ENCODE measurements around the gene CSTPP1. TPM values are rescaled to one million over a fixed set of nuclear protein-coding genes. Genes with fewer than 3 reads are reported as not detected.
"Not testable (repeated sequence)": the region's sequence is repeated elsewhere in the genome, so short reads cannot be mapped to it uniquely, and the experiment has no call there.

The CSTPP1 gene
- total RNA-seq, 4 donors from 2014 or later: 9.8 to 14.3 (median 11.1) TPM

DNA sequence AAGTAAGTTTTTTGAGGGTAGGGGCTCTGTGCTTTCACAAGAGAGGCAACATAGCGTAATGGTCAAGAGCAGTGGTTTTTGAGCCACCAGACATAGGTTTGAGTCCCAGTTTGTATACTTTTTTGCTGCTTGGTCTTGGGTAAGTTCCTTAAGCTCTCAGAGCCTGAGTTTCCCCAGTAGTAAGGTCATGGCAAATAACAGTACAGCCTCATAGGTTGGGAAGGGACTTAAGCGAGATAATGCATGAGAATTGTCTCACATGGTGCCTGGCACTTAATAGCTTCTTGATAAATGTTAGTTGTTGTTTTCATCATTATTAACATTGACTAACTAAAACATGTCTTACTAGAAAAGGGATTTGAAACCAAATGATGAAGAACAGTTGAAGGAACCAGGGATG is 157.0 kb downstream of the CSTPP1 start:
- no peak for ATAC-seq (ENCODE audit: low FRiP score)
- TF ChIP-seq, protein P1, sequence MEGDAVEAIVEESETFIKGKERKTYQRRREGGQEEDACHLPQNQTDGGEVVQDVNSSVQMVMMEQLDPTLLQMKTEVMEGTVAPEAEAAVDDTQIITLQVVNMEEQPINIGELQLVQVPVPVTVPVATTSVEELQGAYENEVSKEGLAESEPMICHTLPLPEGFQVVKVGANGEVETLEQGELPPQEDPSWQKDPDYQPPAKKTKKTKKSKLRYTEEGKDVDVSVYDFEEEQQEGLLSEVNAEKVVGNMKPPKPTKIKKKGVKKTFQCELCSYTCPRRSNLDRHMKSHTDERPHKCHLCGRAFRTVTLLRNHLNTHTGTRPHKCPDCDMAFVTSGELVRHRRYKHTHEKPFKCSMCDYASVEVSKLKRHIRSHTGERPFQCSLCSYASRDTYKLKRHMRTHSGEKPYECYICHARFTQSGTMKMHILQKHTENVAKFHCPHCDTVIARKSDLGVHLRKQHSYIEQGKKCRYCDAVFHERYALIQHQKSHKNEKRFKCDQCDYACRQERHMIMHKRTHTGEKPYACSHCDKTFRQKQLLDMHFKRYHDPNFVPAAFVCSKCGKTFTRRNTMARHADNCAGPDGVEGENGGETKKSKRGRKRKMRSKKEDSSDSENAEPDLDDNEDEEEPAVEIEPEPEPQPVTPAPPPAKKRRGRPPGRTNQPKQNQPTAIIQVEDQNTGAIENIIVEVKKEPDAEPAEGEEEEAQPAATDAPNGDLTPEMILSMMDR (IDR thresholded peaks at IDR 0.05): no peak
- no peak for DNase-seq (ENCODE audit: low spot score)

DNA sequence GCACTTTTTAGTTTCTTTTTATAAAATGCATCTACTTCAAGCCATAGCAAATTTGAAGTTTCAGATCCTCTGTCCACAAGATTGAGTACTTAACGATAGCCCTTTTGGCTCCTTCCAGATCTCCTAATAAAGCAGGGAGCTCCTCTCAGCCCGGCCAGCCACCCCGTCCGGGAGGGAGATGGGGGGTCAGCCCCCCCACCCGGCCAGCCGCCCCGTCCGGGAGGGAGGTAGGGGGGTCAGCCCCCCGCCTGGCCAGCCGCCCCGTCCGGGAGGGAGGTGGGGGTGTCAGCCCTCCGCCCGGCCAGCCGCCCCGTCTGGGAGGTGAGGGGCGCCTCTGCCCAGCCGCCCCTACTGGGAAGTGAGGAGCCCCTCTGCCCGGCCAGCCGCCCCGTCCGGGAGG is 160.3 kb downstream of the CSTPP1 start:
- not testable (repeated sequence) for DNase-seq (ENCODE audit: low spot score); ATAC-seq (ENCODE audit: low FRiP score)

DNA sequence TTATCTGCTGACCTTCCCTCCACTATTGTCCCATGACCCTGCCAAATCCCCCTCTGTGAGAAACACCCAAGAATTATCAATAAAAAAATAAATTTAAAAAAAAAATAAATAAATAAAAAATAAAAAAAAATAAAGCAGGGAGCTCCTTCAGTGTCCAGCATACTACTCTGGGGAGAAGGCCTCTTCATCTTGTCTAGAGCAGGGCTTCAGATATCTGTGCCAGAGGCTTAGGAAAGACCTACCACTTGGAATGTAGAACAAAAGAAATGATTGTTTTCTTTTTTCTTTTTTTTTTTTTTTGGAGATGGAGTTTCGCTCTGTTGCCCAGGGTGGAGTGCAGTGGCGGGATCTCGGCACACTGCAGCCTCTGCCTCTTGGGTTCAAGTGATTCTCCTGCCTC is 161.7 kb downstream of the CSTPP1 start:
- ATAC-seq (ENCODE audit: low FRiP score): not testable (repeated sequence)

DNA sequence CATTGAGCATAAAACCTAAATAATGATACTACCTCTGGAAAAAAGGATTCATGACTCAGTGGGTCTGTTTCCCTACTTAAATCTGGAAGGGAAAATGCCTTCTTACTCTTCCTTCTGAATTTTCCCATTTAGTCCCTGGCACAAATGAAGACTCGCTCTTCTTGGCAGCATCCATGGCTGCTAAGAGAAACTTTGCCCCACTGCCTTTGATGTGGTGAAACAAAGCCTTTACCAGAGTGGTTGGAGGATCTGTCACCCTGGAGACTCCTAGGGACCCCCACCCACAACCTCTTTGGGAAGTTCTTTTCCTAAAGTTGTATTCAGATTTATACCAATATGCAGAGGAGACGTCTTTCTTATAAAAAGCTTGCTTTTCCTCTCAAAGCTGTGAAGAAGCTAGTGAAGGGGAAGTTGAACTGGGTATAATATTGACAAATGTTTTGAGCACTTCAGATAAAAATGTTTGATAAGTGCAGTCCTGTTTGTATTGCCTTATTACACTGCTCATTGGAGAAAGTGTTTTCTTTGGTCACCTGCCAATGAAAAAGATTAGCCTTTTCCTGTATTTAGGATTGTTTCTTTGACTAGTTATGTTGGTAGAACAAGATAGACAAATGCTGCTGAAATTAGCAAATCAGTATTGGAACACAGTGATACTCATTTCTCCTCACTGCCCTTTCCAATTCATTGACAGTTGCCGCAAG is 162.8 kb downstream of the CSTPP1 start:
- TF ChIP-seq, protein P1 (IDR thresholded peaks at IDR 0.05): no peak
- no peak for DNase-seq (ENCODE audit: low spot score)
- no peak for ATAC-seq (ENCODE audit: low FRiP score)

More for the DNA sequence above, 161.7 kb downstream of the CSTPP1 start:
- DNase-seq (ENCODE audit: low spot score): not testable (repeated sequence)

DNA sequence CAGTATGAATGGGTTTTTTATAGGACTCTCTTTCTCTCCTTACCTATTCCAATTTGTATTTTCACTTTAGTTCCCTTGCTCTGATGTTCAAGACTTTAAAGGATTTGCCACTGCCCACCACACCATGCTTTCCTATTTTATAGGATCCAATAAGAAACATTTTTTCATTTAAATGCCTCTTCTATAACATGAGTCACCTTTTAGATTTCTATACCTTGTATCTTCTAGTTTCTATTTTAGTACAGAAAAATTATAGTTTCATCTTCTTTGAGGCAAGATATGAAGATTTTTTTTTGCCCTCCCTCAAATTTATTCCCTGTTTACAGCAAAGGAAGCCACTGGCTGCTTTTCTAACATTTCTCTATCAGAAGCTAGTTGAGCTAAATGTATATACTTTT is 163.4 kb downstream of the CSTPP1 start:
- ATAC-seq (ENCODE audit: low FRiP score) (no peak), DNase-seq (ENCODE audit: low spot score) (no peak)
- TF ChIP-seq, protein P1 (IDR thresholded peaks at IDR 0.05): no peak

DNA sequence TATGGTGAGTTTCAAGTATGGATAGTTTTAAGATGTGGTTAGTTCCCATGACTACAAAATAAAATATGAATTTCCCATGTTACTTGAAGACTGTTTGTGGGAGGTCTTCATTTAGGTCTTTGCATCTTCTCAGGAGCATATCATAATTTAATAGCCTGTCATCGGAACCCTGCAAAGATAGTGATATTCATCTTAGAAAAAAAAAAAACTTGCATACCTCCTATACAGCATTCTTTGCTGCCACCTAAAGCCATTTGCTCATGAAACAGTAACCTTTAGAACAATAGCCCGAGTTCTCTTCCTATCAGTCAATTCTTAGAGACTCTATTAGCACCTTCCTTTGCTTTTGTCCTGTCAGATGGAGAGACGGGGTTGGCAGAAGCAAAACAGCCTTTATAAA is 164.8 kb downstream of the CSTPP1 start:
- ATAC-seq (ENCODE audit: low FRiP score): no peak

DNA sequence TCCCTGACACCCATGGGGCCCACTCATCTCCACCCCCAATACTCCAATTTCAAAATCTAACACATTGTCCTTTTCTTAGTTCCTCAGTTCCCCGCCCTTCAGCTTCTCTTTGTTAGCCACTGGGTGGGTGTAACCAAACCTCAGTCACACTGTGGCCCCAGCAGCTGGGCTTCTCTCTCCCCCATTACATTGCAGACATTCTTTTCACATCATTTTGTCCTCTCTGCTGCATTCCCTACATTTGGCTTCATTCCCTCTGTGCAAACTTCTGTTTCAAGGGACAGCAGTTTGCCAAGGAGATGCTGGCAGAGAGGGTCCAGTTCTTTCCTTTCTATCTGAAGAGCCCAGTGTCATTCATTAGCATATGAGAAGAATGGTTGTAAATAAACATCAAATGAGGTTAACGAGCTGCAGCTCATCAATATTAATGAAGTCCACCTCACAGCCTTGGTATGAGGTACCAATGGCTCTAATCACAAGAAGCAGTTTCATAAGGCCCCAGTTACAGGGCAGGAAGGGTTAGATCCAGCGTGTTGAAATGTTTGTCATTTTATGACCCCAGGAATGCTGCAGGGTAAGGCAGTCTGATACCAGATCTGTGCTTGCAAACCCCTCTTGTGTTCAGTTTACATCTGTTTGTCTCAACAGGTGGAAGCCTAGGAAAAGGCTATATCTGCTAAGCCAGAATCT is 167.8 kb downstream of the CSTPP1 start:
- ATAC-seq (ENCODE audit: low FRiP score) (no peak), DNase-seq (ENCODE audit: low spot score) (no peak)
- TF ChIP-seq, protein P1 (IDR thresholded peaks at IDR 0.05): no peak

More for the DNA sequence above, 164.8 kb downstream of the CSTPP1 start:
- no peak for DNase-seq (ENCODE audit: low spot score)
- TF ChIP-seq, protein P1 (IDR thresholded peaks at IDR 0.05): no peak

DNA sequence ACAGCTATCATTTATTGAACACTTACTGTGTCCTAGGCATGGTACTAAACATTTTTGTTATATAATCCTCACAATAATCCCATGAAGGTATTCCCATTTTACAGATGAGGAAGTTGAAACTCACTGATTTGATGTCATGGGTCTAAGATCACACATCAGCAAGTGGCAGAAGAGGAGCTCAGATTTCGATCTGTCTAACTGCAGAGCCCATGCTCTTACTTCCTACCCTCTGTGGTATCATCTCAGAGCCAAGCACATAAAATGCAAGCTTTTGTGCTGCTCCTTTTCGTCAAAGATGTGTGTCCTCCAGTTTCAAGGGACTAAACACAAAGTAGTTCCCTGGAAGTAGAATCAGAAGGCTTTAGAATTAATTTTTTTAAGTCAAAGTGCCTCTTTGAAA is 169.0 kb downstream of the CSTPP1 start:
- TF ChIP-seq, protein P1 (IDR thresholded peaks at IDR 0.05): no peak
- DNase-seq (ENCODE audit: low spot score): no peak
- ATAC-seq (ENCODE audit: low FRiP score): no peak
